GM18951 (cell line): ENCODE results near the gene GOLGB1.
"Not testable (repeated sequence)": the region's sequence is repeated elsewhere in the genome, so short reads cannot be mapped to it uniquely, and the experiment has no call there.

Source experiments
- POLR2A ChIP-seq: IDR thresholded peaks from 4 replicates; pipeline ENCODE4 v1.6.1; 2011; ENCODE audit warnings: mild to moderate bottlenecking; ENCODE audit not compliant: insufficient read length, insufficient read depth; ENCODE audit errors: extremely low read depth
- in situ Hi-C: fragments of 300-500 bp; cut with MboI; formaldehyde crosslinking; loops from one replicate; pipeline ENCODE4 v1.12.0; 2022; ENCODE audit warnings: low sequenced_read_pairs, mixed read lengths, inconsistent platforms; ENCODE audit not compliant: unreplicated experiment

Gene GOLGB1

GRCh38 chr3:121724130-121724529 is 25.4 kb downstream of the GOLGB1 start:
- in situ Hi-C loops = no loop called here
- TF ChIP-seq POLR2A = no peak

DNA sequence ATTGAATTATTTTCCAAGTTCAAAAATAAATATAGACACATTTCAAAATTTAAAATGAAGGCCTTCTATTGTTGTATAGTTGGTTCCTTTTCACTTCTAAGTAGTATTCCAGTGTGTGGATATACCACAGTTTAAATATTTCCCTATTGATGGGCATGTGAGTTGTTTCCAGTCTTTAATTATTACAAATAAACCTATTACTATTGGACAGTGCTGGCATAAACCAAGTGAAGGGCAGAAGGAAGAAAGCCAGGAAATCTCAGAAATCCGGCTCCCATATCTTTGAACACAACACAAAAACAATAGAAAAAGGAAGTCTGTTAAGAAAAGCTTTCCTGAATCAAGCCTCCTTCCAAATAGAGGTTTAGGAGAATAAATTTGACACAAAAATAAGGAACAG is 26.1 kb downstream of the GOLGB1 start:
- no peak for TF ChIP-seq POLR2A
- in situ Hi-C loops = no loop called here

GRCh38 chr3:121722411-121722810 is 27.1 kb downstream of the GOLGB1 start:
- in situ Hi-C loops = no loop called here
- no peak for TF ChIP-seq POLR2A

GRCh38 chr3:121720163-121720562 is 29.4 kb downstream of the GOLGB1 start:
- in situ Hi-C loops = no loop called here
- TF ChIP-seq POLR2A = no peak

DNA sequence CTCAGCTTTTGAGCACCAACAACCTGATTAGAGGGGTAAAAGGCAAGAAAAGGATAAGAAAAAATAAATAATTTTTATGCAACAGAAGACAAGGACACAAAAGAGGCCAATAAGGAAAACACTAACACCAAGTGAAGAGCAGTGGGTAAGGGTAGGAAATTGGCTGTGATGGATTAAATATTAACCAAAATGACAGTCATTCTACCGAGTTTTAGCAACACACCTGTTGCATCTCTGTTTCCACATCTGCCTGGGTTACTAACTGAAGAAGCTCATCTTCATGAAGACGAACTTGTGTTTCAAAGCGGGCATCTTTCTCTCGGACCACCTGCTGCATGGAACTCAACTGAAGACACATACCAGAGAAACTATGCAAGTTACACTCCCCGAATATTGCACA is 30.1 kb downstream of the GOLGB1 start:
- TF ChIP-seq POLR2A = no peak
- in situ Hi-C loops = no loop called here

GRCh38 chr3:121718205-121718846 is 31.2 kb downstream of the GOLGB1 start:
- in situ Hi-C loops = no loop called here

GRCh38 chr3:121710347-121710746 is 39.2 kb downstream of the GOLGB1 start:
- in situ Hi-C loops = no loop called here

More at GRCh38 chr3:121718205-121718846, 31.2 kb downstream of the GOLGB1 start:
- TF ChIP-seq POLR2A = no peak

GRCh38 chr3:121707531-121708273 is 41.8 kb downstream of the GOLGB1 start:
- in situ Hi-C loops = no loop called here
- no peak for TF ChIP-seq POLR2A

More at GRCh38 chr3:121710347-121710746, 39.2 kb downstream of the GOLGB1 start:
- no peak for TF ChIP-seq POLR2A

GRCh38 chr3:121705541-121705940 is 44.0 kb downstream of the GOLGB1 start:
- no peak for TF ChIP-seq POLR2A
- in situ Hi-C loops = no loop called here

- in situ Hi-C loops = no loop called here
- TF ChIP-seq POLR2A = no peak
Measured at GRCh38 chr3:121703973-121704372, 45.6 kb downstream of the GOLGB1 start.

DNA sequence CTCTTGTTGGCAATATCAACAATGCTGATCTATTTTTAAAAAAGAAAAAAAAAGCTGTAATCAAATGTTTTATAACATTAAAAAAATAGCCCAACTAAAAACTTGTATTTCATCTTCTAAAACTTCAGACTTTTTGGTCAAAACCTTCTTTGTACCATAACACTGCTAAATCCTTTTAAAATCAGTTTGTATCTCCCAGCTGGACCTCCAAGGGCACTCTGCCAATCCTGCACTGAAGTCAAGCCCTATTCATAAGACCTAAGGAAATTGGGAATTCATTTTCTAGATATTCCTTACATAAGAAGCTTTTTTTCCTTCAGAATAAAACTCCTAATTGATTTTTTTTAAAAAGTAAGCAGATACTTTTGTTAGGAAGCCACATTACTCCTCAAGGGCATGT is 50.6 kb downstream of the GOLGB1 start:
- TF ChIP-seq POLR2A = no peak
- in situ Hi-C loops = no loop called here

DNA sequence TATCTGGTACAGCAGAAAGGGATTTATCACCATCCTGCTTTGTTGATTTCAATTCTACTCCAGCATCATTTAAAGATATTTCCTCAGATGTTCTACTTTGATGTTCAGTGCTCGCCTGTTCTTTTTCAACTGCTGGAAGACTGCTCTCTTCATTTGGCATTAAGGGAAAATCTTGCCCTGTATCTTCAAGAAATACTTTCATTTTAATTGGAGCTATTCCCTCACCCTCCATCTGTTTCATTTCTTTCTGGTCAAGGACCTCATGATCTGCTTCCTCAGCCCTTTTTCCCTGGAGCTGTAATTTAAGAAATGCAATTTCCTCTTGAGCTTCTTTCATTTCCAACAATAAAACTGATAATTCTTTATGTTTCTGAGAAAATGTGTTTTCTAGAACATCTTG is 51.1 kb downstream of the GOLGB1 start:
- in situ Hi-C loops = no loop called here
- TF ChIP-seq POLR2A = no peak

- in situ Hi-C loops = no loop called here
- TF ChIP-seq POLR2A = no peak
Measured at GRCh38 chr3:121696186-121696585, 53.4 kb downstream of the GOLGB1 start.

DNA sequence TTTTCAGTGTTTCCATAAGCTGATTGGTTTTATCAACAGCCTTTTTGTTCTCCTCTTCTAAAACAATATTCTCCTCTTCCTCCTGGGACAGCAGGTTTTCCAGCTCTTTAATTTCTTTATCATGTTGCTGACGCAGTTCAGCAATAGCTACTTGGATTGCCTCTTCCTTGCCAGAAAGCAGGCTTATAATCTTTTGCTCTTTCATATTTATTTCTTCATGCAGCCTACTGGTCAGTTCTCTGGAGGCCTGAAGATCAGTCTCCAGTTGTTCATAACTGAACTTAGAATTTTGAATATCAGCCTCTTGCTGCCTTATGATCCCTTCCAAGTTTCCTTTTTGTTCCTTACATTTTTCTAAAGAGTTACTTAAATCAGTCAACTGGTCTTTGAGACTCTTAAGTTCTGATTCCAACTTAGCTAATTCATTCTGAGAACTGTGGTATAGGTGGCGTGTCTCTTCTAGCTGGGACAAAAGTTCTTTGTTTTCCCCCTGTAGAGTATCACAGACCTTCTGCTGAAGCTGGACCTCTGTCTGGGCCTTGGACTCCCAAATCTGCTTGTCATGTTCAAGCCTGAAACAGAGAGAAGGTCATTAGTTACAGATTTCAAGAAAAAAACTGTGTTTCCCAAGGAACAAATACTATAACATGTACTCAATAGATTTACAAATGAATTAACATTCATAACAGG is 57.4 kb downstream of the GOLGB1 start:
- TF ChIP-seq POLR2A = no peak

GRCh38 chr3:121690777-121691405 is 58.6 kb downstream of the GOLGB1 start:
- in situ Hi-C loops = no loop called here

More for the DNA sequence above, 57.4 kb downstream of the GOLGB1 start:
- in situ Hi-C loops = no loop called here

DNA sequence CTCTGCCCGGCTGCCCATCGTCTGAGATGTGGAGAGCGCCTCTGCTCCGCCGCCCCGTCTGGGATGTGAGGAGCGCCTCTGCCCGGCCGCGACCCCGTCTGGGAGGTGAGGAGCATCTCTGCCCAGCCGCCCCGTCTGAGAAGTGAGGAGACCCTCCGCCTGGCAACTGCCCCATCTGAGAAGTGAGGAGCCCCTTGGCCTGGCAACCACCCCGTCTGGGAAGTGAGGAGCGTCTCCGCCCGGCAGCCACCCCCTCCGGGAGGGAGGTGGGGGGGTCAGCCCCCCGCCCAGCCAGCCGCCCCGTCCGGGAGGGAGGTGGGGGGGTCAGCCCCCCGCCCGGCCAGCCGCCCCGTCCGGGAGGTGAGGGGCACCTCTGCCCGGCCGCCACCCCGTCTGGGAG is 60.8 kb downstream of the GOLGB1 start:
- in situ Hi-C loops = not testable (repeated sequence)

More at GRCh38 chr3:121690777-121691405, 58.6 kb downstream of the GOLGB1 start:
- no peak for TF ChIP-seq POLR2A
